ENCODE measurements around the gene DDAH1. TPM values are rescaled to one million over a fixed set of nuclear protein-coding genes. Genes with fewer than 3 reads are reported as not detected.
"Not testable (repeated sequence)": the region's sequence is repeated elsewhere in the genome, so short reads cannot be mapped to it uniquely, and the experiment has no call there.

The DDAH1 gene
- total and polyA plus RNA-seq, 2 donors (not counting 3 experiments of a cell fraction or from before 2014, with no cell fraction given): 44.0 to 75.2 TPM

- Histone ChIP-seq H3K4me3 (replicated peaks in 1 of 3; ENCODE audit: insufficient read depth in 1 of 3, low read depth in 1 of 3, low read length in 3 of 3) (no peak overlapping the region), H3K4me2 (ENCODE audit: insufficient read depth, low read length) (no peak overlapping the region), H3K9ac (replicated peaks; ENCODE audit: extremely low read depth, insufficient read depth, low read length) (no peak overlapping the region), H3K36me3 (ENCODE audit: control insufficient read depth in 2 of 2, extremely low read depth in 1 of 2, insufficient read depth in 2 of 2, low read length in 2 of 2) (peaks cover 0 to 2% of the 10 kb centered on the region in 2 experiments), H3K9me3 (replicated peaks; ENCODE audit: control insufficient read depth, insufficient read depth, low read length) (no peaks in the 10 kb centered on the region), H3K27ac (ENCODE audit: insufficient read depth, low read depth, low read length) (no peak overlapping the region), H3K9me1 (replicated peaks; ENCODE audit: control insufficient read depth, extremely low read depth, insufficient read depth, low read length) (no peaks in the 10 kb centered on the region), H3K4me1 (ENCODE audit: control insufficient read depth, extremely low read depth, insufficient read depth, low read length) (no peaks in the 10 kb centered on the region), H2AFZ (ENCODE audit: low read depth, low read length) (no peak overlapping the region), H3K27me3 (ENCODE audit: control insufficient read depth in 2 of 2, insufficient read depth in 2 of 2, low read length in 2 of 2) (no peaks in the 10 kb centered on the region), H3K79me2 (ENCODE audit: control insufficient read depth, insufficient read depth, low read length) (no peaks in the 10 kb centered on the region), H4K20me1 (replicated peaks; ENCODE audit: control insufficient read depth, extremely low read depth, insufficient read depth, low read length) (no peaks in the 10 kb centered on the region)
- DNase-seq (ENCODE audit: low read depth, low spot score) (no peak), FAIRE-seq (no peak)
- dilution Hi-C loops (cut with MboI; ENCODE audit: extremely low pct_ligation_motif_present, low sequenced_read_pairs): no loop called here
- BruUV-seq (replicated peaks): no TSS peak
- TF ChIP-seq POLR2A (IDR thresholded peaks at IDR 0.05; ENCODE audit: low read depth, low read length): no peak
- TF ChIP-seq POLR2AphosphoS5 (IDR thresholded peaks at IDR 0.05; ENCODE audit: insufficient read depth, low read depth, low read length): no peak
- no peak for TF ChIP-seq MYC (IDR thresholded peaks at IDR 0.05; ENCODE audit: low read depth, low read length)
- no peak for TF ChIP-seq GATA2 (IDR thresholded peaks at IDR 0.05; ENCODE audit: insufficient read depth, insufficient read length, low read depth, low read length)
- TF ChIP-seq JUN (IDR thresholded peaks at IDR 0.05; ENCODE audit: borderline replicate concordance, insufficient read depth, insufficient read length, low read depth): no peak
- TF ChIP-seq FOS (IDR thresholded peaks at IDR 0.05; ENCODE audit: borderline replicate concordance, insufficient read depth, low read length): no peak
- TF ChIP-seq EZH2 (IDR thresholded peaks at IDR 0.05; ENCODE audit: borderline replicate concordance, low read depth, low read length, severe bottlenecking): no peak
- no peak for TF ChIP-seq MAX (IDR thresholded peaks at IDR 0.05; ENCODE audit: insufficient read depth, insufficient read length)
- no peak for TF ChIP-seq CTCF (IDR thresholded peaks at IDR 0.05; ENCODE audit: extremely low read depth in 1 of 2, insufficient read depth in 1 of 2, low read depth in 1 of 2, low read length in 2 of 2)
- intact Hi-C loops (cut with micrococcal nuclease): no loop called here
- ChIA-PET POLR2A (interaction anchor here (0.5 kb wide), 1 partner anchor 246 kb away, joined by 3 read pairs; no protein-coding TSS in a partner anchor), CTCF (no interaction called here)
Observed at GRCh38 chr1:85471558-85471957, 6.6 kb upstream of the DDAH1 start.

- peaks cover 10% of the 10 kb centered on the region for H3K4me1 ChIP-seq (ENCODE audit: control insufficient read depth, extremely low read depth, insufficient read depth, low read length)
- DNase-seq (ENCODE audit: low read depth, low spot score); H2AFZ ChIP-seq (ENCODE audit: low read depth, low read length); POLR2A ChIA-PET; CTCF ChIA-PET; H3K36me3 ChIP-seq (ENCODE audit: control insufficient read depth in 2 of 2, extremely low read depth in 1 of 2, insufficient read depth in 2 of 2, low read length in 2 of 2); H3K4me3 ChIP-seq (replicated peaks in 1 of 3; ENCODE audit: insufficient read depth in 1 of 3, low read depth in 1 of 3, low read length in 3 of 3); BruUV-seq (replicated peaks); H3K27me3 ChIP-seq (ENCODE audit: control insufficient read depth in 2 of 2, insufficient read depth in 2 of 2, low read length in 2 of 2); dilution Hi-C loops (cut with MboI; ENCODE audit: extremely low pct_ligation_motif_present, low sequenced_read_pairs); FAIRE-seq; H3K27ac ChIP-seq (ENCODE audit: insufficient read depth, low read depth, low read length); H4K20me1 ChIP-seq (replicated peaks; ENCODE audit: control insufficient read depth, extremely low read depth, insufficient read depth, low read length); intact Hi-C loops (cut with micrococcal nuclease); H3K9me3 ChIP-seq (replicated peaks; ENCODE audit: control insufficient read depth, insufficient read depth, low read length); H3K4me2 ChIP-seq (ENCODE audit: insufficient read depth, low read length); H3K9ac ChIP-seq (replicated peaks; ENCODE audit: extremely low read depth, insufficient read depth, low read length); H3K9me1 ChIP-seq (replicated peaks; ENCODE audit: control insufficient read depth, extremely low read depth, insufficient read depth, low read length): not testable (repeated sequence)
- peaks cover 11% of the 10 kb centered on the region for H3K79me2 ChIP-seq (ENCODE audit: control insufficient read depth, insufficient read depth, low read length)
Observed at GRCh38 chr1:85470130-85470529, 5.2 kb upstream of the DDAH1 start.
